ENCODE data around the gene PDXK. TPM values are rescaled to one million over a fixed set of nuclear protein-coding genes. Genes with fewer than 3 reads are reported as not detected.

PDXK gene
- polyA plus RNA-seq, 1 donor (not counting 4 experiments of a cell fraction or from before 2014, with no cell fraction given), result 144 TPM

DNA sequence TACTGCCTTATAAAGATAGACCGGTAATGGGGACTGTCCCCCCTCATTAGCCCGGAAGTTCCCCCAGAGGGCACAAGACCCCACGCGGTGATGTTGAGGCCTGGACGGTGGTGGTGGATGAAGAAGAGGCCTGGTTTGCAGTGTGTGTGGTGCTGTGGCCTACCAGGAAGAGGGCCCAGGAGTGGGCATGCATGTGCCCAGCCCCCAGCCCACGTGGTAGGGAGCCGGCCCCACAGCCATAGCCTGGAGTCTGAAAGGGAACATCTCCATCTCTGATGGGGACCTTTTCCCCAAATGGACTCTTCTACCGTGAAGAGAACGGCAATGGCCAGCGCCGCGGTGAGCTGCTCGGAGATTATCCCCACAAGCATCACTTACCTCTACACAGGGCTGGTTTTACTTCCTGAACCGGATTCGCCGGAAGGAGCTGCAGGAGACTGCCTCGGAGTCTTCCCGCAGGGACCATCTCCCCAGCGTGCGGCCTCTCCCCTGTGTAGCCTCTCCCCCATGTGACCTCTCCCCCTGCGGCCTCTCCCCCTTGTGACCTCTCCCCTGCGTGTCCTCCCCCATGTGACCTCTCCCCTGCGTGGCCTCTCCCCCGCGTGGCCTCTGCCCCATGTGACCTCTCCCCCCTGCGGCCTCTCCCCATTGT lies 91.0 kb downstream of the PDXK start:
- dilution Hi-C loops (cut with MboI; ENCODE audit: extremely low pct_ligation_motif_present, low sequenced_read_pairs), result no loop called here
- DNase-seq (ENCODE audit: low read depth, low spot score), result no peak
- Histone ChIP-seq H3K79me2 (ENCODE audit: control insufficient read depth, insufficient read depth, low read length) (no peaks in the 10 kb centered on the region), H3K4me1 (ENCODE audit: control insufficient read depth, extremely low read depth, insufficient read depth, low read length) (peaks cover 55% of the 10 kb centered on the region), H3K27me3 (ENCODE audit: control insufficient read depth, extremely low read depth, insufficient read depth, low read length) (no peaks in the 10 kb centered on the region), H3K36me3 (ENCODE audit: control insufficient read depth in 2 of 2, extremely low read depth in 1 of 2, insufficient read depth in 2 of 2, low read length in 2 of 2) (peaks cover 0 to 2% of the 10 kb centered on the region in 2 experiments), H3K4me3 (ENCODE audit: control insufficient read depth in 2 of 3, extremely low read depth in 1 of 3, insufficient read depth in 2 of 3, low read depth in 1 of 3, low read length in 3 of 3) (no peak overlapping the region), H3K4me2 (ENCODE audit: control insufficient read depth, extremely low read depth, insufficient read depth, low read depth, low read length) (peak overlapping the region; percentile 93), H2AFZ (ENCODE audit: control insufficient read depth, low read length) (peak overlapping the region; percentile 58), H3K27ac (ENCODE audit: control insufficient read depth, insufficient read depth, low read length) (no peak overlapping the region), H3K9me1 (ENCODE audit: control insufficient read depth, extremely low read depth, insufficient read depth, low read length) (no peaks in the 10 kb centered on the region), H3K9ac (ENCODE audit: control insufficient read depth, extremely low read depth, insufficient read depth, low read length) (peak overlapping the region; percentile 37), H4K20me1 (ENCODE audit: control insufficient read depth, extremely low read depth, insufficient read depth, low read length) (no peaks in the 10 kb centered on the region), H3K9me3 (ENCODE audit: control insufficient read depth, low read depth, low read length) (no peaks in the 10 kb centered on the region)
- FAIRE-seq, result no peak
- TF ChIP-seq EZH2 (IDR thresholded peaks at IDR 0.05; ENCODE audit: low read length), result no peak
- TF ChIP-seq, protein P1, sequence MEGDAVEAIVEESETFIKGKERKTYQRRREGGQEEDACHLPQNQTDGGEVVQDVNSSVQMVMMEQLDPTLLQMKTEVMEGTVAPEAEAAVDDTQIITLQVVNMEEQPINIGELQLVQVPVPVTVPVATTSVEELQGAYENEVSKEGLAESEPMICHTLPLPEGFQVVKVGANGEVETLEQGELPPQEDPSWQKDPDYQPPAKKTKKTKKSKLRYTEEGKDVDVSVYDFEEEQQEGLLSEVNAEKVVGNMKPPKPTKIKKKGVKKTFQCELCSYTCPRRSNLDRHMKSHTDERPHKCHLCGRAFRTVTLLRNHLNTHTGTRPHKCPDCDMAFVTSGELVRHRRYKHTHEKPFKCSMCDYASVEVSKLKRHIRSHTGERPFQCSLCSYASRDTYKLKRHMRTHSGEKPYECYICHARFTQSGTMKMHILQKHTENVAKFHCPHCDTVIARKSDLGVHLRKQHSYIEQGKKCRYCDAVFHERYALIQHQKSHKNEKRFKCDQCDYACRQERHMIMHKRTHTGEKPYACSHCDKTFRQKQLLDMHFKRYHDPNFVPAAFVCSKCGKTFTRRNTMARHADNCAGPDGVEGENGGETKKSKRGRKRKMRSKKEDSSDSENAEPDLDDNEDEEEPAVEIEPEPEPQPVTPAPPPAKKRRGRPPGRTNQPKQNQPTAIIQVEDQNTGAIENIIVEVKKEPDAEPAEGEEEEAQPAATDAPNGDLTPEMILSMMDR (optimal IDR thresholded peaks at IDR 0.05 in 1 of 3, IDR thresholded peaks at IDR 0.05 in 1 of 3, conservative IDR thresholded peaks at IDR 0.05 in 1 of 3; ENCODE audit: extremely low read depth in 1 of 3, insufficient read depth in 2 of 3, low read length in 3 of 3), result no peak

DNA sequence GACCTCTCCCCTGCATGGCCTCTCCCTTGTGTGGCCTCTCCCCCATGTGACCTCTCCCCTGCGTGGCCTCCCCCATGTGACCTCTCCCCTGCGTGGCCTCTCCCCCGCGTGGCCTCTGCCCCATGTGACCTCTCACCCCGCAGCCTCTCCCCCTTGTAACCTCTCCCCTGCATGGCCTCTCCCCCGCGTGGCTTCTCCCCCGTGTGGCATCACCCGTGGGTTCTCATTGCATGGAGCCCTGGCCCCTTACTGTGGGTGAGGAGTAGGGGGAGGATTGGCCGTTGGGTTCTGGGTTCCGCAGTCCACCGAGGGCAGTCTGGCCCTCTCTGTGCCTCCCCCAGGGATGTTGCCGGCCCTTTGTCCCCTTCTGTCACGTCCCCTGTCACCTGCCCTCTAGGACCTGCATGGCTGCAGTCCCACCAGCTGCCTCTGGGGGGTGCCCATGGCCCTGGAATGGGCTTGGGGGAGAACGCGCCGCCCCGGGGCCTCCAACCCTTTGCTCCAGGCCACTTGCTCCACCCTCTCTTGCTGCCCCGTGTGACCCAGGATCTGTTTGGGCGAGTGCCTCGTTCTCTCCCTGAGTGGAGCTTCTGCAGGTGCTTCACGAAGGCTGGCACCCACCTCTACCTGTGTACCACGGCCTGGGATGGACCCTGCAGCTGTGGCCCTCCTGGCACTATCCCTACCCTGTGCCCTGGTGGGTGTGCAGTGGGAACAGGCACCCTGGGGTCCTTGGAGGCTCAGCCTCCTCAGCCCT lies 91.8 kb downstream of the PDXK start:
- TF ChIP-seq EZH2 (IDR thresholded peaks at IDR 0.05; ENCODE audit: low read length), result no peak
- TF ChIP-seq, protein P1 (optimal IDR thresholded peaks at IDR 0.05 in 1 of 3, IDR thresholded peaks at IDR 0.05 in 1 of 3, conservative IDR thresholded peaks at IDR 0.05 in 1 of 3; ENCODE audit: extremely low read depth in 1 of 3, insufficient read depth in 2 of 3, low read length in 3 of 3), result peak in 2 of 3 experiments; percentile 96 to 97
- Histone ChIP-seq H3K79me2 (ENCODE audit: control insufficient read depth, insufficient read depth, low read length) (no peaks in the 10 kb centered on the region), H3K4me3 (ENCODE audit: control insufficient read depth in 2 of 3, extremely low read depth in 1 of 3, insufficient read depth in 2 of 3, low read depth in 1 of 3, low read length in 3 of 3) (peak overlapping the region in 1 of 3 experiments; percentile 39), H3K9me3 (ENCODE audit: control insufficient read depth, low read depth, low read length) (no peaks in the 10 kb centered on the region), H3K9ac (ENCODE audit: control insufficient read depth, extremely low read depth, insufficient read depth, low read length) (peak overlapping the region; percentile 69), H3K27me3 (ENCODE audit: control insufficient read depth, extremely low read depth, insufficient read depth, low read length) (no peaks in the 10 kb centered on the region), H2AFZ (ENCODE audit: control insufficient read depth, low read length) (no peak overlapping the region), H3K4me1 (ENCODE audit: control insufficient read depth, extremely low read depth, insufficient read depth, low read length) (peaks cover 55% of the 10 kb centered on the region), H3K9me1 (ENCODE audit: control insufficient read depth, extremely low read depth, insufficient read depth, low read length) (no peaks in the 10 kb centered on the region), H4K20me1 (ENCODE audit: control insufficient read depth, extremely low read depth, insufficient read depth, low read length) (no peaks in the 10 kb centered on the region), H3K27ac (ENCODE audit: control insufficient read depth, insufficient read depth, low read length) (no peak overlapping the region), H3K4me2 (ENCODE audit: control insufficient read depth, extremely low read depth, insufficient read depth, low read depth, low read length) (peak overlapping the region; percentile 93), H3K36me3 (ENCODE audit: control insufficient read depth in 2 of 2, extremely low read depth in 1 of 2, insufficient read depth in 2 of 2, low read length in 2 of 2) (peaks cover 0 to 2% of the 10 kb centered on the region in 2 experiments)
- DNase-seq (ENCODE audit: low read depth, low spot score), result no peak
- no peak for FAIRE-seq
- dilution Hi-C loops (cut with MboI; ENCODE audit: extremely low pct_ligation_motif_present, low sequenced_read_pairs), result no loop called here
